ENCODE data around the gene USP44.
"Not testable (repeated sequence)": the region's sequence is repeated elsewhere in the genome, so short reads cannot be mapped to it uniquely, and the experiment has no call there.

USP44 gene

DNA sequence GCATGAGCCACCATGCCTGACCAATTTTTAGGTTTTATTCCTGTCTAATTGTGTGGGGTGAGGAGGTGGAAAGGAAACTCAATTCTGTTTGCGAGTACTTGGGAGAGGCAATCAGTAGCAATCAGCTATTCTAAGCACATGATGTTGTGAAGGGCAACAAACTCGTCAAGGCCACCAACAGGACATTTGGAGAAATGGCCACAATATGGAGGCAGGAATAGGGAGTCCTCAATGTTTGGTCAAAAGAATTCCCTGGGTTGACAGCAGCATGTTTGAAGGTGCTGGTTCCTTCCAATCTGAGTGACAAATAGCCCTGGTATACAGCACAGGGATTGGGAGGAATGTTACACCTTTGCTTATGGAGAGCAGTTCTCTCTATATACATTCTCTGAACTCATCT, 32.7 kb upstream of the USP44 start:
- no peak for TF ChIP-seq CTCF (conservative IDR thresholded peaks at IDR 0.05)
- H3K27ac ChIP-seq = no peak overlapping the region

GRCh38 chr12:95582230-95583058, 31.2 kb upstream of the USP44 start:
- no peak overlapping the region for H3K27ac ChIP-seq
- peak; percentile 82 for TF ChIP-seq CTCF (conservative IDR thresholded peaks at IDR 0.05)

GRCh38 chr12:95577820-95578219, 26.5 kb upstream of the USP44 start:
- no peak for TF ChIP-seq CTCF (conservative IDR thresholded peaks at IDR 0.05)

DNA sequence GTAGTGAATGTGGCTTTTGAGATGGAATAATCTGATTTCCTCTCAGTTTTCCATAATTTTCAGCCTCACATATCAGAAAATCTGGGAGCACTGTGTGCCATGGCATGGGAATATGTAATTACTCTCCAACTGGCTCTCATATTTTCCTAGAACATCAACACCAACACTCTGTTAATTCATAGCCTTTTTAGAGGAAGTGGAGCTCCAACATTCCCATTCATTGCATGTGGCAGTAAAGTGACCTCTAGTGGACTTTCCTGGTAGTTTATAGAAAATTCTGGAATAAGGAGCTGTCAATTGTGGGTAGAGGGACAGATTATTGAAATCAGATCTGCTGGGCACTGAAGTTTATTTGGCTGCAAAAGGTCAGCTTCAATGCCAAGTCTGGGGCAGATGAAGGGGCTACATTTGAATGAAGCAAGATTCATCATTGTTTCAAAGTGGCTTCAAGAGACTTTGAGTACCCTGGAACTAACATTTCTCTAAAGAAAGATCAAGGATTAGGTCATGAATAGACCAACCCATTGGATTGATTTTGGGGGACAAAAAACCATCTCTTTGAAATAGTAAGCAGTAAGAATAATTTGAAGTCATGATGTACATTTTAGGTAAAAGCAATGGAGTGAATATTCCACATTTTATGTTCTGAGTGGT, 23.6 kb upstream of the USP44 start:
- peak; percentile 93 for TF ChIP-seq CTCF (conservative IDR thresholded peaks at IDR 0.05)
- H3K27ac ChIP-seq = no peak overlapping the region

More at GRCh38 chr12:95577820-95578219, 26.5 kb upstream of the USP44 start:
- H3K27ac ChIP-seq = no peak overlapping the region

DNA sequence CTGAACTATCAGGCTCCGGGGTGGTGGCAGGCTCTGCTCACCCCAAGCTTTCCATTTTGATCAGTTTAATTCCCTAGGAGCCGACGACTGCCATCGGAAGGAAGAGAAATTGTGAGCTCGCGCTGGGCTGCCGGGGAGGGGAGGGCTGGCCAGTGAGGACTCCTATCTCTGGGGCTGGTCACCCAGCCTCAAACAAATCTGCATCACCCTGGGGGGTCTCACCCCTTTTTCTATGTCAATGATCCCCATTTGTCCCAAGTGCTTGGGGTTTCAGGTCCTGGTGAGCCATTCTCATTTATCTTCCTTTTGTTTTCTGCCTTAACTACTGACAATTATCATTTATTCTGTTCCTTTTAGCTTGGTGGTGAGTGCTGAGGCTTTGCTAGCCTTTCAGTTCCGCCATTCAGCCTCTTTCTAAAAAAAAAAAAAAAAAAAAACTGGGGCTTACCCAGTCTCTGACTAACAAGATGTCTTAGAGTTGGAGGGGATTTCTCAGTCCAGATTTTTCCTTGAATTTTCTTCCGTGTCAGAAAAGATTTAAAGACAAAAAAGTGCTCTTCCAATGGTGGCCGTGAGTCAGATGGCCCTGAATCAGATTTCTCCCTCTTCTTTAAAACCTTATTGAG, 22.8 kb upstream of the USP44 start:
- no peak overlapping the region for H3K27ac ChIP-seq
- TF ChIP-seq CTCF (conservative IDR thresholded peaks at IDR 0.05) = no peak

GRCh38 chr12:95571369-95571768, 20.1 kb upstream of the USP44 start:
- no peak for TF ChIP-seq CTCF (conservative IDR thresholded peaks at IDR 0.05)
- H3K27ac ChIP-seq = no peak overlapping the region

- H3K27ac ChIP-seq = not testable (repeated sequence)
These were observed 16.8 kb upstream of the USP44 start for GRCh38 chr12:95568045-95568444.

Measured in VCaP (cell line).